Endothelial cell of umbilical vein (primary cell): ENCODE results near the gene CLEC14A.

Source experiments
- CTCF ChIP-seq, 2 donors: IDR thresholded peaks; 1 replicate in 1 of 2; 2 replicates in 1 of 2; pipeline ENCODE4 v1.5.1; 2011; ENCODE audit warnings: low read length in 2 of 2, mild to moderate bottlenecking in 2 of 2, moderate library complexity in 2 of 2, control low read depth in 1 of 2, inconsistent platforms in 1 of 2, low read depth in 1 of 2; ENCODE audit not compliant: insufficient read depth in 1 of 2; ENCODE audit errors: extremely low read depth in 1 of 2
- EZH2 ChIP-seq: IDR thresholded peaks from 2 replicates; pipeline ENCODE4 v1.6.1; 2012; ENCODE audit warnings: borderline replicate concordance, low read depth, mild to moderate bottlenecking, moderate library complexity, low read length, inconsistent platforms; ENCODE audit not compliant: severe bottlenecking
- FOS ChIP-seq: IDR thresholded peaks from 2 replicates; pipeline ENCODE4 v1.6.1; 2011; ENCODE audit warnings: mild to moderate bottlenecking, low read length, moderate library complexity, borderline replicate concordance; ENCODE audit not compliant: insufficient read depth
- MAX ChIP-seq: IDR thresholded peaks from 2 replicates; pipeline ENCODE4 v1.6.1; 2011; ENCODE audit not compliant: insufficient read depth, insufficient read length
- POLR2A ChIP-seq: IDR thresholded peaks from 2 replicates; pipeline ENCODE4 v1.6.1; 2012; ENCODE audit warnings: low read depth, mild to moderate bottlenecking, control low read depth, low read length

- TF ChIP-seq EZH2 (no peak), CTCF (IDR thresholded peaks at IDR 0.05; ENCODE audit: extremely low read depth in 1 of 2, insufficient read depth in 1 of 2, low read depth in 1 of 2, low read length in 2 of 2) (peak; percentile 30), FOS (no peak), MAX (no peak), POLR2A (peak; percentile 39)
Measured at GRCh38 chr14:38248321-38249028, 7.4 kb downstream of the CLEC14A start.
